Measurements from ENCODE around the gene PGAP3.

PGAP3 gene

GRCh38 chr17:39679521-39680192, 8.2 kb downstream of the PGAP3 start:
- Histone ChIP-seq H3K9me2 (ENCODE audit: low read depth, low read length) (no peaks in the 10 kb centered on the region), H3K27me3 (ENCODE audit: insufficient read depth, low read length) (no peaks in the 10 kb centered on the region), H3K79me2 (ENCODE audit: insufficient read depth, low read length) (no peaks in the 10 kb centered on the region), H3F3A (ENCODE audit: insufficient read depth, low read length) (no peaks in the 10 kb centered on the region), H3K9me3 (ENCODE audit: low read length) (no peaks in the 10 kb centered on the region), H4K20me1 (ENCODE audit: insufficient read depth, low read length) (no peaks in the 10 kb centered on the region), H2AFZ (ENCODE audit: low read length) (no peak overlapping the region), H3K4me3 (ENCODE audit: low read depth, low read length, poor library complexity, severe bottlenecking) (no peak overlapping the region), H3K36me3 (ENCODE audit: insufficient read depth, low read length) (no peaks in the 10 kb centered on the region), H3K9ac (ENCODE audit: low read length) (no peak overlapping the region), H3K4me2 (ENCODE audit: low read length) (no peak overlapping the region), H3K4me1 (ENCODE audit: insufficient read depth, low read length, severe bottlenecking) (peaks cover 9% of the 10 kb centered on the region), H3K27ac (ENCODE audit: low read depth, low read length, poor library complexity, severe bottlenecking) (no peak overlapping the region)
- TF ChIP-seq EZH2 (IDR thresholded peaks at IDR 0.05; ENCODE audit: borderline replicate concordance, low read length): no peak
- TF ChIP-seq CTCF (IDR thresholded peaks at IDR 0.05; ENCODE audit: low read length): no peak

- Histone ChIP-seq H3K79me2 (ENCODE audit: insufficient read depth, low read length) (no peaks in the 10 kb centered on the region), H3K9ac (ENCODE audit: low read length) (no peak overlapping the region), H3K27me3 (ENCODE audit: insufficient read depth, low read length) (no peaks in the 10 kb centered on the region; the same call in 1 of the 2 replicates), H4K20me1 (ENCODE audit: insufficient read depth, low read length) (no peaks in the 10 kb centered on the region), H3K36me3 (ENCODE audit: insufficient read depth, low read length) (no peaks in the 10 kb centered on the region), H3K9me2 (ENCODE audit: low read depth, low read length) (no peaks in the 10 kb centered on the region), H3K9me3 (ENCODE audit: low read length) (no peaks in the 10 kb centered on the region), H3K27ac (ENCODE audit: low read depth, low read length, poor library complexity, severe bottlenecking) (no peak overlapping the region), H3K4me2 (ENCODE audit: low read length) (no peak overlapping the region), H3K4me3 (ENCODE audit: low read depth, low read length, poor library complexity, severe bottlenecking) (no peak overlapping the region), H2AFZ (ENCODE audit: low read length) (no peak overlapping the region), H3F3A (ENCODE audit: insufficient read depth, low read length) (no peaks in the 10 kb centered on the region), H3K4me1 (ENCODE audit: insufficient read depth, low read length, severe bottlenecking) (peaks cover 9% of the 10 kb centered on the region)
- no peak for TF ChIP-seq CTCF (IDR thresholded peaks at IDR 0.05; ENCODE audit: low read length)
- TF ChIP-seq EZH2 (IDR thresholded peaks at IDR 0.05; ENCODE audit: borderline replicate concordance, low read length): no peak
These were observed 9.3 kb downstream of the PGAP3 start for GRCh38 chr17:39678340-39679116.

- Histone ChIP-seq H2AFZ (ENCODE audit: low read length) (no peak overlapping the region), H3K4me3 (ENCODE audit: low read depth, low read length, poor library complexity, severe bottlenecking) (no peak overlapping the region), H3K27ac (ENCODE audit: low read depth, low read length, poor library complexity, severe bottlenecking) (no peak overlapping the region), H4K20me1 (ENCODE audit: insufficient read depth, low read length) (no peaks in the 10 kb centered on the region), H3K36me3 (ENCODE audit: insufficient read depth, low read length) (no peaks in the 10 kb centered on the region), H3K9ac (ENCODE audit: low read length) (no peak overlapping the region), H3K4me1 (ENCODE audit: insufficient read depth, low read length, severe bottlenecking) (peaks cover 9% of the 10 kb centered on the region), H3F3A (ENCODE audit: insufficient read depth, low read length) (no peaks in the 10 kb centered on the region), H3K79me2 (ENCODE audit: insufficient read depth, low read length) (no peaks in the 10 kb centered on the region), H3K4me2 (ENCODE audit: low read length) (no peak overlapping the region), H3K9me3 (ENCODE audit: low read length) (no peaks in the 10 kb centered on the region), H3K9me2 (ENCODE audit: low read depth, low read length) (no peaks in the 10 kb centered on the region), H3K27me3 (ENCODE audit: insufficient read depth, low read length) (no peaks in the 10 kb centered on the region; the same call in 1 of the 2 replicates)
- TF ChIP-seq EZH2 (IDR thresholded peaks at IDR 0.05; ENCODE audit: borderline replicate concordance, low read length) (no peak), CTCF (IDR thresholded peaks at IDR 0.05; ENCODE audit: low read length) (no peak)
These were observed 10.1 kb downstream of the PGAP3 start for GRCh38 chr17:39677542-39678339.
